Hematopoietic multipotent progenitor cell treated with erythropoietin and hydrocortisone succinate and interleukin-3 and kit ligand, for 6 days (in vitro differentiated cells): ENCODE data around the gene WDR89.
"Not testable (repeated sequence)": the region's sequence is repeated elsewhere in the genome, so short reads cannot be mapped to it uniquely, and the experiment has no call there.

Experiments used
- DNase-seq: peaks from one replicate; pipeline ENCODE4 v3.0.0-alpha.2; 2015

Gene WDR89

GRCh38 chr14:63650256-63650952 is 8.7 kb upstream of the WDR89 start:
- DNase-seq: peak; percentile 72

DNA sequence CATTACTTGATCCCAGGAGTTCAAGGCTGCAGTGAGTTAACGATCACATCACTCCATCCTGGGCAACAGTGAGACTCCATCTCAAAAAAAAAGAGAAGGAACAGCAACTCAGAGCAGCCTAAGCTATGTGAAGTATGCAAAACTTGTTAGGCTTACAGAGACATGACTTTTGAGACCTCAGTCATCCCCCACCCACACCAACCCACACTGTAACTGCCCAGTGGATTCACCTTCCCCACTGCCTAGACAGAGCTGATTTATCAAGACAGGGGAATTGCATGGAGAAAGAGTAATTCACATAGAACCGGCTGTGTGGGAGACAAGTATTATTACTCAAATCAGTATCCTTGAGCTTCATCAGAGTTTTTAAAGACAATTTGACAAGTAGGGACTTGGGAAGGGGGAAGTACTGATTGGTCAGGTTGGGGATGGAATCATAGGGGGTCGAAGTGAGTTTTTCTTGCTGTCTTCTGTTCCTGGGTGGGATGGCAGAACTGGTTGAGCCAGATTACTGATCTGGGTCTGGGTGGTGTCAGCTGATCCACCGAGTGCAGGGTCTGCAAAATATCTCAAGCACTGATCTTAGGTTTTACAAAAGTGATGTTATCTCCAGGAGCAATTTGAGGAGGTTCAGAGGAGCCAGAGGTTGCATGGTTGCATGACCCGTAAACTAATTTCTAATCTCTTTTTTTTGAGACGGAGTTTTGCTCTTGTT is 6.2 kb upstream of the WDR89 start:
- DNase-seq: no peak

GRCh38 chr14:63644741-63645140 is 3.1 kb upstream of the WDR89 start:
- no peak for DNase-seq

GRCh38 chr14:63642656-63643382 is 1.1 kb upstream of the WDR89 start:
- DNase-seq: peak; percentile 49

DNA sequence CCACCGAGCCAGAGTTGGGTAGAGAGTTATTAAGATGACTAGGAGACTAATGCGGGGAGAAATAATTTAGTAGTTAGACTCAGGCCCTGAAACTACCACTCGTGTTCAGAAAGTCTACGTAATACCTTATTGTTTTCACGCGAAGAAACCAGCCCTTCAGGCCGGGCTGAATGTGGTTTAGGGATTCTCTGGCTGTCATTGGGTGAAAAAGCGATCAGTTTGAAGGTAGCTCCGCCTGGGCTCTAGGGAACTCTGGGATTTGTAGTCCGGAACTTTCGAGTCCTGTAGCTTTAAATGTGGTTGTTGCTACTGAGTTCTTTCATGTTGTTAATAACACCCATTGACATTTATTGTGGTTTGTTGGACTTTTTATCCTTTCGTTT is 549 bp upstream of the WDR89 start:
- peak; percentile 98 for DNase-seq

DNA sequence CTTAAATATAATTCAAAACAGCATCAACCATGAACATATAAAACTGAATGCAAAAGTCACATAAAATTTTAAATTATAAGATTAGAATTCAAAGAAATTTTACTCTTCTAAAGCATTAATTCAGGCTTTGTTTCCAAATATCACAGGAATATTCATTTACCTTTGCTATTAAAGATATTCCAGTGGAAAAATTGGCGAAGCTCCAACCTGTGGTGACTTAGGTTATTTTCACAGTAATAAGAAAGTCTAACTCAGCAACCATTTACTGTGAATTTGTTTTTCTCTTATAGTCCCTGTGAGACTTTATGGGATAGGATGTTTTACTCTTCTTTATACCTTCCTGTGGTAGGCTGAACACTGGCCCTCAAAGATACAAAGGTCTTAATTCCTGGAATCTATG is 3.2 kb downstream of the WDR89 start:
- DNase-seq: peak; percentile 26

GRCh38 chr14:63636094-63636635 is 5.5 kb downstream of the WDR89 start:
- not testable (repeated sequence) for DNase-seq

DNA sequence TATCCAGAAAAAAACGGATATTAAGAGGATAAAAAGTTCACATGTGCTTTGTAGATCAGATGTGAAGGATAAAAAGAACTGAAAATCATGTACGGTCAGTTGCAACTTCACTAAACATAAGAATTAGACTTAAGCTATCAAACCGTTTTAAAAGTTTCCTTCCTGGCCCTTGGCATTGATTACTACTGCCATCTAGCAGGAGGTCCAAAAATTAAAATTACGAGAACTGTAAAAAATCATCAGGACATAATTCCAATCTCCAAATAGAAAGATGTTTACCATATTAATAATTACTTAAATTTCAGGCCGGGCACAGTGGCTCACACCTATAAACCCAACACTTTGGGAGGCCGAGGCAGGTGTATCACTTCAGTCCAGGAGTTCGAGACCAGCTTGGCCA is 7.9 kb downstream of the WDR89 start:
- peak; percentile 42 for DNase-seq

- DNase-seq: peak; percentile 88
These were observed 8.6 kb downstream of the WDR89 start for GRCh38 chr14:63632932-63633514.

DNA sequence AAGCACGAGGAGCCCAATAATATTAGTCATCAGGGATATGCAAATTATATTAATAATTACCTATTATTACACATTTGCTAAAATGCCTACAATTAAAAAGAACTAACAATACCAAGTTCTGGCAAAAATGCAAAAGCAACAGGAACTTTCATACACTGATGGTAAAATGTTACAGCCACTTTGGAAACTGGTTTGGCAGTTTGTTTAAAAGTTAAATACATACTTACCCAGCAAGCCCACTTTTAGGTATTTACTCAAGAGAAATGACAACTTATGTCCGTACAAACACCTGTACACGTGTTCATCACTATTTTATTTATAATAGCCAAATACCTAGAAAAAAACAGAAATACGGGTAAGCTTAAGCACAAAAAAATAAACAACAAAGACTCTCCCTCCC is 17.0 kb downstream of the WDR89 start:
- no peak for DNase-seq

DNA sequence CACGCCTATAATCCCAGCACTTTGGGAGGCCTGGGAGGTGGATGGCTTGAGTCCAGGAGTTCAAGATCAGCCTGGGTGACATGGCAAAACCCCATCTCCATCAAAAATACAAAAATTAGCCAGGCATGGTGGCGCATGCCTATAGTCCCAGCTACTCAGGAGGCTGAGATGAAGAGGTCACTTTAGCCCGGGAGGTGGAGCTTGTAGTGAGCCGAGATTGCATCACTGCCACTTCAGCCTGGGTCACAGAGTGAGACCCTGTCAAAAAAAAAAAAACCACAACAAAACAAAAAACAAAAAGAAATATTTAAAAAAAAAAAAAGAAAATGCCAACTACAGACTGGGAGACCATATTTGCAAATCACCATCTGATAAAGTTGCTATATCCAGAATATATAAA is 17.5 kb downstream of the WDR89 start:
- no peak for DNase-seq

DNA sequence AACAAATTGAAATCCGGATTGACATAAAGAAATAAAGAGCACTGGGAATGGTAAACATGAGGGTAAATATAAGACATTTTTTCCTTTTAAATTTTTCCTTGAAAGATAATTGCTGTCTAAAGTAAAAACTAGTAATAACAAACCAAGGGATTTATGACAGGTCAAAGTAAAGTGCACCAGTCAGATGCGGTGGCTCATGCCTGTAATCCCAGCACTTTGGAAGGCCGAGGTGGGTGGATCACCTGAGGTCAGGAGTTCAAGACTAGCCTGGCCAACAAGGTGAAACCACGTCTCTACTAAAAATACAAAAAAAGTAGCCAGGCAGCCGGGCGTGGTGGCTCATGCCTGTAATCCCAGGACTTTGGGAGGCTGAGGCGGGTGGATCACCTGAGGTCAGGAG is 19.7 kb downstream of the WDR89 start:
- DNase-seq: not testable (repeated sequence)

GRCh38 chr14:63616015-63616414 is 25.7 kb downstream of the WDR89 start:
- peak; percentile 18 for DNase-seq

DNA sequence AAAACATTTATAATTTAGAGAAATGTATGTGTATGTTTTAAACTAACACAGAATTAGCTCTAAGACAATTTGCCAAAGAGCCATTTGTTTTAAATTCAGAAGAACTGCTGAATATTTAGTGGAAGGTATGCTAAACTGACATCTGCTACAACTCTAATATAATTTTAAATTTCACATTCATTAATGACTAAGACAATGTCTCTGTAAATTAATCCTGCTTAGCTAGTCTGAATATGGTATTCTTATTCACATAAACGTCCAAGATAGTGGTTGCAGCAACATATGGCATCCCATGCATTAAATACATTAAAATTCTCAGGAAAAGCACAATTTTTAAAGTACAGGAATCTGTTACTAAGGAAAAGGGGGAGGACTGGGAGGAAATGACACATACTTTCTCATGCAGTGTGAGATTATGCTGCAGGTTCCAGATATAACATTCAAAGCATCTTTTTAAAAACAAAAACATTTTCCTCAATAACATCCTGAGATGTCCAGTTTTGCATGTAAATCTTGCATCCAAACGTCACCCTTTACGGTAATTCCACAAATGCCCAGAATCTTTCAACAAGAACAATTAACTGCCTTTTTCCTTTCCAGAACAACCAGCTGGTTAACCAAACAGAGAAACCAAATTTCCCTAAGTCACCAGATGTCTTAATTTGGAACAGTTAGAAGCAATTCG is 26.9 kb downstream of the WDR89 start:
- DNase-seq: no peak

- DNase-seq: no peak
These were observed 30.6 kb downstream of the WDR89 start for GRCh38 chr14:63611078-63611477.

GRCh38 chr14:63605041-63605532 is 36.6 kb downstream of the WDR89 start:
- DNase-seq: no peak

DNA sequence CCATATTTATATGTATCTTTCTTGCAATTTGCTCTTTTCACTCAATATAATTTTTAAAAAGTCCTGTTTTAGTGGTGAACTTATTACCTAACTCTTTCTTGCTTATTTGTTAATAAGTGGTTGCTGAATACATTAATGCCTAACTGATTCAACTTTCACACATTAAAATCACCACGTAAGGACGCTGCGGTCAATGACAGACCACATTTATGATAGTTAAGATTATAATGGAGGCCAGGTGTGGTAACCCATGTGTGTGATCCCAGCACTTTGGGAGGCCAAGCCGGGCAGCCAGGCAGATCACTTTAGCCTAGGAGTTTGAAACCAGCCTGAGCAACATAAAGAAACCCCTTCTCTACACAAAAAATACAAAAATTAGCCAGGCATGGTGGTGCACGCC is 37.0 kb downstream of the WDR89 start:
- no peak for DNase-seq

DNA sequence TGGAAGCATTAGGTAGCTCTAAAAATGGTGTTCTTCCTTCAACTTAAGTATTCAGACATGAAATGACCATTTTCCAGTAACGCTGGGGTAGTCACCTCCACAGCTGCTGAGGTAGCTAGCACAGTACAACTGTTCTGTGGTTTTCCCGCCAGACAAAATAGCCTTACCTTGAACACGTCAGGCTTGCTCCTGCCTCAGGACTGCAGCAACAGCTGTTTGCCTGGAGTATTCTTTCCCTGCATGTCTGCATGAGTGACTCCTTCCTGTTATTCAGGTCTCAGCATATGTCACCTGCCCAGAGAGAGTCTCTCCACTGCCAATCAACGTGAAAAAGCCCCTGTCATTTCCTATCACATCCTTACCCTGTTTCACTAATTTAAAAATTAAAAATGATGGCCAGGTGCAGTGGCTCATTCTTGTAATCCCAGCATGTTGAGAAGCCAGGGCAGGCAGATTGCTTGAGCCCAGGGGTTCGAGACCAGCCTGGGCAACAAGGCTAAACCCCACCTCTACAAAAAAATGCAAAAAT is 37.9 kb downstream of the WDR89 start:
- DNase-seq: no peak

DNA sequence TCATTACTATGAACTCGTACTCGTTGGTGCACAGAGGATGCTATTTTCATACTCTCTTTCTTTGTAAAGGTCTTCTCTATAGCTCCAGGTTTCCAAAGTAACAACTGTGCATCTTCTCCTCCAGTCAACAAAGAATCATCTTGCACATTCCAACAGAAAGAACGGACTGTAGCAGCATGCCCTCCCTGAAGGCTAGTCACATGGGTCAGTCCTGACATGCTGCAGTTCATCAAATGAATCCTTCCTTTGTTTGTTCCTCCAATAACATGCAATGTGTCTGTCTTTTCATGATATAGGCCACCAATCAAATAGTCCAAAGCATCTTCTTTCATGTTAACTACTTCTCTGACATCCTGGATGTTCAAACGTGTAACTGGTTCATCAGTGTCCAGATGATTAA is 42.9 kb downstream of the WDR89 start:
- no peak for DNase-seq

DNA sequence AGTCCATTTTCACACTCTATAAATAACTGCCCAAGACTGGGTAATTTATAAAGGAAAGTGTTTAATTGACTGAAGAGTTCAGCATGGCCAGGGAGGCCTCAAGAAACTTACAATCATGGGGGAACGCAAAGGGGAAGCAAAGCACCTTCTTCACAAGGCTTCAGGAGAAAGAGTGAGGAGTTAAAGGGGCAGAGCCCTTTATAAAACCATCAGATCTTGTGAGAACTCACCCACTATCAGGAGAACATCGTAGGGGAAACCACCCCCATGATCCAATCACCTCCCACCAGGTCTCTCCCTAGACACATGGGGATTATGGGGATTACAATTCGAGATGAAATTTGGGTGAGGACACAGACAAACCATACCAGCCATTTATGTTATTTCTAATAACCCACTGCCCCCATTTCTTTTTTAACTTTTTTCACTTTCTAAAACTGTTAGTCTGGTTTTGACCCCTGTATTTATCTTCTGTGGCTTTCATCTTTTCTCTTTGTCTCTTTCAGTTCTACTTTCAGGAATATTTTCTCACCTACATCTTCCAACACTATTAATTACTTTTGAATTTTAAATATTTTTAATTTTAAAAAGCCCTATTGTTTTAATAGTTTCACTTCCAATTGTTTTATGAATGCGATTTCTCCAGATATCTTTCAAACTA is 44.5 kb downstream of the WDR89 start:
- DNase-seq: no peak
